ENCODE data around the gene DOCK6. TPM values are rescaled to one million over a fixed set of nuclear protein-coding genes. Genes with fewer than 3 reads are reported as not detected.

DOCK6 gene
- total RNA-seq, 1 donor from 2014 or later: 131 TPM

GRCh38 chr19:11281356-11282049, 19.2 kb upstream of the DOCK6 start:
- no peak for DNase-seq (ENCODE audit: low spot score)
- intact Hi-C loops (cut with DNase I): no loop called here
- no peak for ATAC-seq

GRCh38 chr19:11279505-11280236, 17.3 kb upstream of the DOCK6 start:
- no peak for DNase-seq (ENCODE audit: low spot score)
- intact Hi-C loops (cut with DNase I): no loop called here
- no peak for ATAC-seq

GRCh38 chr19:11278670-11279069, 16.3 kb upstream of the DOCK6 start:
- peak; percentile 85 for ATAC-seq
- no peak for DNase-seq (ENCODE audit: low spot score)
- intact Hi-C loops (cut with DNase I): no loop called here

GRCh38 chr19:11274533-11275086, 12.3 kb upstream of the DOCK6 start:
- no peak for ATAC-seq
- intact Hi-C loops (cut with DNase I): no loop called here
- no peak for DNase-seq (ENCODE audit: low spot score)

GRCh38 chr19:11273989-11274388, 11.7 kb upstream of the DOCK6 start:
- ATAC-seq: no peak
- DNase-seq (ENCODE audit: low spot score): no peak
- intact Hi-C loops (cut with DNase I): no loop called here

GRCh38 chr19:11273296-11273695, 11.0 kb upstream of the DOCK6 start:
- no peak for ATAC-seq
- intact Hi-C loops (cut with DNase I): no loop called here
- no peak for DNase-seq (ENCODE audit: low spot score)

GRCh38 chr19:11269408-11269807, 7.1 kb upstream of the DOCK6 start:
- intact Hi-C loops (cut with DNase I): no loop called here
- ATAC-seq: no peak
- no peak for DNase-seq (ENCODE audit: low spot score)

- DNase-seq (ENCODE audit: low spot score) (peak; percentile 85), ATAC-seq (peak; percentile 90)
- intact Hi-C loops (cut with DNase I): no loop called here
These were observed 6.5 kb upstream of the DOCK6 start for GRCh38 chr19:11268783-11269267.

- intact Hi-C loops (cut with DNase I): no loop called here
- ATAC-seq (no peak), DNase-seq (ENCODE audit: low spot score) (no peak)
These were observed 5.2 kb upstream of the DOCK6 start for GRCh38 chr19:11267316-11268085.

- intact Hi-C loops (cut with DNase I): no loop called here
- ATAC-seq (no peak), DNase-seq (ENCODE audit: low spot score) (no peak)
These were observed 3.5 kb upstream of the DOCK6 start for GRCh38 chr19:11265785-11266236.

GRCh38 chr19:11265177-11265784, 3.0 kb upstream of the DOCK6 start:
- intact Hi-C loops (cut with DNase I): no loop called here
- ATAC-seq (no peak), DNase-seq (ENCODE audit: low spot score) (no peak)

GRCh38 chr19:11264452-11265176, 2.3 kb upstream of the DOCK6 start:
- intact Hi-C loops (cut with DNase I): no loop called here
- DNase-seq (ENCODE audit: low spot score) (no peak), ATAC-seq (no peak)

- DNase-seq (ENCODE audit: low spot score) (no peak), ATAC-seq (no peak)
- intact Hi-C loops (cut with DNase I): no loop called here
These were observed 1.4 kb upstream of the DOCK6 start for GRCh38 chr19:11263726-11264125.

- ATAC-seq (peak; percentile 49), DNase-seq (ENCODE audit: low spot score) (no peak)
- intact Hi-C loops (cut with DNase I): no loop called here
These were observed 823 bp downstream of the DOCK6 start for GRCh38 chr19:11261431-11261970.

- DNase-seq (ENCODE audit: low spot score): no peak
- intact Hi-C loops (cut with DNase I): no loop called here
These were observed 1.3 kb downstream of the DOCK6 start for GRCh38 chr19:11260996-11261395.

GRCh38 chr19:11257846-11258380, 4.4 kb downstream of the DOCK6 start:
- intact Hi-C loops (cut with DNase I): no loop called here
- DNase-seq (ENCODE audit: low spot score) (no peak), ATAC-seq (no peak)

More at GRCh38 chr19:11260996-11261395, 1.3 kb downstream of the DOCK6 start:
- ATAC-seq: no peak

GRCh38 chr19:11256189-11256588, 6.1 kb downstream of the DOCK6 start:
- DNase-seq (ENCODE audit: low spot score): no peak
- intact Hi-C loops (cut with DNase I): no loop called here
- peak; percentile 18 for ATAC-seq

- ATAC-seq (no peak), DNase-seq (ENCODE audit: low spot score) (no peak)
- intact Hi-C loops (cut with DNase I): no loop called here
These were observed 7.7 kb downstream of the DOCK6 start for GRCh38 chr19:11254666-11255065.
